ENCODE results near the gene TPP2. TPM values are rescaled to one million over a fixed set of nuclear protein-coding genes. Genes with fewer than 3 reads are reported as not detected.

Gene TPP2
- total RNA-seq, 4 donors from 2014 or later, result 26.2 to 61.0 (median 30.5) TPM

DNA sequence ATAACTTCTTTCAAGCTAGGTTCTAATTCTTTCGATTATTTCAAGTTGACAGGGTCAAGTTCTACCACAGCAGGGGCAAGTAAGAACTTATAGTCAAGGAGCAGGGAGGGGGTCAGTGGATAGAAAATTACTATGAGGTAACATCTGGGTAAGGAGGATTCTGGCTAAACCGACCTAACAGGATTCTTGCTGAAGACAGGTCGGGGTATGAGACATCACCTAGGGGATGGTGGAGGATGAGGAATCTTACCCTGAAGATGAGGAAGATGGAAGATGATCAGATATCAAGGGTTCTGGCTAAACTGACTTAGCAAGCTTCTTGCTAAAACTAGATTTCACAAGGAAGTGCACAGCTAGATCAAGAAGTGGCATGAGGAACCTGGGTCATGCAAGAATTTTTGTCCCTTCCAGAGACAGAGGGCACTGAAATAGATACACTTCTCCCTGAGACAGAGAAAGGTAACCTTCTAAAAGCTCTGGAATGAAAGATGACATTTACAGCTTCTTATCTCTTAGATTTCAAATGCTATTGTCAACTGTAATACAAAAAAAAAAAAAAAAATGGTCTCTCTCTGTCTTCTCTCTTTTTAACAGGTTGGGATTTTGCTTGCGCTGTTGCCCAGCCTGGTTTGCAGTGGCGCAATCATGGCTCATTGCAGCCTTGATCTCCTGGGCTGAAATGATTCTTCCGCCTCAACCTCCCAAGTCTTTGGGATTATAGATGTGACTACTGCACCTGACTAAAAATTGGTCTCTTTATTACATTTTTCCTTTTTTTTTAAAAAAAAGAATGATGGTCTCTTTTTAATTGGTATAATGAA, 107.7 kb downstream of the TPP2 start:
- Histone ChIP-seq H3K27me3 (no peaks in the 10 kb centered on the region), H3K9me3 (no peaks in the 10 kb centered on the region), H3K4me3 (no peak overlapping the region), H3K4me1 (peaks cover 17% of the 10 kb centered on the region), H3K27ac (no peak overlapping the region), H3K36me3 (no peaks in the 10 kb centered on the region)
- DNase-seq (ENCODE audit: low spot score in 2 of 2), result no peak
- 73% methylated on average over 6 of the region's 6 CpGs for WGBS
- TF ChIP-seq CTCF (IDR thresholded peaks at IDR 0.05), result no peak
- no peak for TF ChIP-seq EP300 (IDR thresholded peaks at IDR 0.05)

DNA sequence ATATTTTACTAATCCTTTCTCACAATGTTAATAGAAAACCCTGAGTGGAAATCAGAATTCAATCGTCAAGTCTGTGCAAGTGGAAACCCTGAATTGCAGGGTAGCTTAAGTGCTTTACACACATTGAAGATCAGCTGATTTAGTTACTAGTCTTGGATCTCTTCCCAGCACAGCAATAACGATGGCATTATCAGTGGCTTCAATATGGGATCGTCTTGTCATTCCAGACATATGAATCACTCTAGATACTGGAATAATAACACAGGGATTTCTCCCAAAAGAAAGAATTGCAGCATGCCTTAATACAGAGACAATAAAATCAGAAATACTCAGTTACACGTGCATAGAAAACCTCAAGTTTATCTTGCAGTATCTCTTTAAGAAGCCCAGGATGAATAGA, 110.7 kb downstream of the TPP2 start:
- TF ChIP-seq CTCF (IDR thresholded peaks at IDR 0.05) (no peak), EP300 (IDR thresholded peaks at IDR 0.05) (no peak), POLR2AphosphoS5 (IDR thresholded peaks at IDR 0.05) (no peak), POLR2A (IDR thresholded peaks at IDR 0.05) (no peak)
- no peaks in the 10 kb centered on the region for H3K36me3 ChIP-seq
- no peak overlapping the region for H3K27ac ChIP-seq
- no peaks in the 10 kb centered on the region for H3K9me3 ChIP-seq
- H3K27me3 ChIP-seq, result no peaks in the 10 kb centered on the region
- H3K4me1 ChIP-seq, result peaks cover 16% of the 10 kb centered on the region
- WGBS, result 10% methylated on average over 4 of the region's 4 CpGs
- no peak overlapping the region for H3K4me3 ChIP-seq
- no peak for DNase-seq (ENCODE audit: low spot score in 2 of 2)

DNA sequence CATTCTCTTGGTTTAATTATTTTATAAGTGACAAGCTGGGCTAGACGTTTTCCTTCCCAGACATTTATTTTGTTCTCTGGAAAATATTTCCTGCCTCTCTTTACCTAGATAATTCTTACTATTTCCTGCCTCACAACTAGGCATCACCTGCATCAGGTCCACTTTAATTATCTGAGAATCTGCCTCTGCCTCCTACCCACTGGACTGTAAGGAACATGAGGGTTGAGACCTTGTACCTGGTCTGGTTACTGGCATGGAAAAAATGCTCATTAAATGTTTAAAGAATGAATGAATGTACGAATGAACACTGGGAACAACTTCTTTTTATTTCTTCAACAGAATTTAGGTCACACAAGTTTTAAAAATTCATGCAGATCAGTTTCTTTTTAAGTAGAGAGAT, 111.4 kb downstream of the TPP2 start:
- TF ChIP-seq EP300 (IDR thresholded peaks at IDR 0.05), result no peak
- TF ChIP-seq POLR2A (IDR thresholded peaks at IDR 0.05), result no peak
- no peak for TF ChIP-seq CTCF (IDR thresholded peaks at IDR 0.05)
- TF ChIP-seq POLR2AphosphoS5 (IDR thresholded peaks at IDR 0.05), result no peak
- no peak overlapping the region for H3K27ac ChIP-seq
- no peaks in the 10 kb centered on the region for H3K27me3 ChIP-seq
- H3K9me3 ChIP-seq, result no peaks in the 10 kb centered on the region
- no peak for DNase-seq (ENCODE audit: low spot score in 2 of 2)
- peaks cover 16% of the 10 kb centered on the region for H3K4me1 ChIP-seq
- 39% methylated on average over 2 of the region's 2 CpGs for WGBS
- H3K36me3 ChIP-seq, result no peaks in the 10 kb centered on the region
- H3K4me3 ChIP-seq, result no peak overlapping the region

DNA sequence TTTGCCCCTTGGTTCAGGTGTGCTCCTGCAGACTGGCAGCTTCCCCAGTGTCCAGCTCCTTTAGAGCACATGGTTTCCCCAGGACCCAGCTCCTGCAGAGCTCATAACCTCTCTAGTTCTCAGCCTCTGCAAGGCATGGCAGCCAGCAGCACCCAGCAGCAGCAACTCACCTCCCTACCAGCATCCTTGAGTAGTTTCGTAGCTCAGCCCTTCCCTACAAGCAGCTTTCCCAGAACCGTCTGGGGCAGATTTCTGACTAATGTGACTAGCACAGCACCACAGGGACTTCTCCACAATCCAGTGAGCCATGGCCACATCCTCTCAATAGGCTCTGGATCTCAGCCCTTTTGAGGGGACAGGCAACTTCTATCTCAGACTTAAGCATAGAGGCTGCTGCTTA, 112.2 kb downstream of the TPP2 start:
- Histone ChIP-seq H3K27ac (no peak overlapping the region), H3K4me1 (peaks cover 16% of the 10 kb centered on the region), H3K9me3 (no peaks in the 10 kb centered on the region), H3K27me3 (no peaks in the 10 kb centered on the region), H3K4me3 (no peak overlapping the region), H3K36me3 (no peaks in the 10 kb centered on the region)
- TF ChIP-seq CTCF (IDR thresholded peaks at IDR 0.05), result no peak
- no peak for TF ChIP-seq POLR2AphosphoS5 (IDR thresholded peaks at IDR 0.05)
- no peak for TF ChIP-seq POLR2A (IDR thresholded peaks at IDR 0.05)
- no peak for TF ChIP-seq EP300 (IDR thresholded peaks at IDR 0.05)
- no peak for DNase-seq (ENCODE audit: low spot score in 2 of 2)
- WGBS, result 95% methylated on average over 2 of the region's 2 CpGs

GRCh38 chr13:102709536-102709935, 112.8 kb downstream of the TPP2 start:
- Histone ChIP-seq H3K27me3 (no peaks in the 10 kb centered on the region), H3K4me1 (peaks cover 16% of the 10 kb centered on the region)
- no peak for DNase-seq (ENCODE audit: low spot score in 2 of 2)

More at GRCh38 chr13:102709536-102709935, 112.8 kb downstream of the TPP2 start:
- Histone ChIP-seq H3K9me3 (no peaks in the 10 kb centered on the region), H3K27ac (no peak overlapping the region), H3K36me3 (no peaks in the 10 kb centered on the region), H3K4me3 (no peak overlapping the region)
- TF ChIP-seq POLR2A (IDR thresholded peaks at IDR 0.05), result no peak
- TF ChIP-seq POLR2AphosphoS5 (IDR thresholded peaks at IDR 0.05), result no peak
- no peak for TF ChIP-seq EP300 (IDR thresholded peaks at IDR 0.05)
- TF ChIP-seq CTCF (IDR thresholded peaks at IDR 0.05), result no peak

Data from suprapubic skin (tissue), 4 donors.